HCT116 (cell line): ENCODE measurements around the gene RALGAPA1. TPM values are rescaled to one million over a fixed set of nuclear protein-coding genes. Genes with fewer than 3 reads are reported as not detected.

ENCODE experiments used
- ATAC-seq: fragments of 200-7000 bp; cut with Tn5 transposase; 2 replicates; pipeline ENCODE4 v1.9.1; 2020; ENCODE audit warnings: mild to moderate bottlenecking, moderate library complexity
- BruUV-seq: library from RNA; stranded (reverse); fragments of 400-500 nt; replicated peaks from 2 replicates; lab custom pipeline; 2021; lab: Mats Ljungman, UMichigan
- CTCF ChIA-PET: fragments of 300-600 bp; sonication (Branson Sonifier 250); formaldehyde crosslinking; loops from one replicate; lab custom pipeline; 2021; ENCODE audit warnings: antibody characterized with exemption; lab: Charles Lee
- POLR2A ChIA-PET: fragments of 300-600, 350-600 bp; sonication (Branson Sonifier 250); formaldehyde crosslinking; loops from one replicate; lab custom pipeline; 2021; ENCODE audit warnings: antibody characterized with exemption; lab: Charles Lee
- RAD21 ChIA-PET, 2 experiments: fragments of 300-600 bp; sonication (Branson Sonifier 250); formaldehyde crosslinking; loops; one replicate each; lab custom pipeline; 2023; ENCODE audit warnings: low total read pairs in 2 of 2; ENCODE audit not compliant: uncharacterized antibody in 2 of 2, unreplicated experiment in 2 of 2, low non-redundant PET in 1 of 2; lab: Charles Lee
- DNase-seq: peaks from one replicate; pipeline ENCODE4 v3.0.0-alpha.2; 2010; ENCODE audit warnings: low read depth, low spot score
- H2AFZ ChIP-seq: fragments of 200-600 bp; shearing (Covaris generic), sonication (generic); 2 replicates; pipeline ENCODE4 v1.6.1; 2017; ENCODE audit warnings: low read depth, mixed run types, mixed read lengths, antibody characterized with exemption, low read length; ENCODE audit not compliant: poor library complexity, severe bottlenecking
- H3K27ac ChIP-seq: 2 replicates; pipeline ENCODE4 v1.5.1; 2012; ENCODE audit warnings: low read depth, low read length
- H3K27me3 ChIP-seq: fragments of 200-600 bp; sonication (generic); 2 replicates; pipeline ENCODE4 v1.6.1; 2016; ENCODE audit warnings: mixed run types, low read length, mixed read lengths; ENCODE audit not compliant: insufficient read depth
- H3K36me3 ChIP-seq, 2 experiments: fragments of 200-500 bp in 1 of 2; fragments of 200-600 bp in 1 of 2; sonication (Bioruptor generic) in 1 of 2; sonication (generic) in 1 of 2; 2 replicates each; pipeline versions ENCODE4 v1.5.1 to v1.6.1; 2014 to 2016; ENCODE audit warnings: low read length in 2 of 2, inconsistent platforms in 1 of 2, mixed read lengths in 1 of 2, mixed run types in 1 of 2; ENCODE audit not compliant: insufficient read depth in 2 of 2, control insufficient read depth in 1 of 2
- H3K4me1 ChIP-seq, 2 experiments: fragments of 200-600 bp in 1 of 2; sonication (generic) in 1 of 2; 2 replicates each; pipeline versions ENCODE4 v1.5.1 to v1.6.1; 2012 to 2017; ENCODE audit warnings: low read length in 2 of 2, inconsistent platforms in 1 of 2, mild to moderate bottlenecking in 1 of 2, mixed read lengths in 1 of 2, mixed run types in 1 of 2, moderate library complexity in 1 of 2; ENCODE audit not compliant: insufficient read depth in 2 of 2, control insufficient read depth in 1 of 2
- H3K4me2 ChIP-seq: fragments of 200-600 bp; sonication (generic); 2 replicates; pipeline ENCODE4 v1.6.1; 2017; ENCODE audit warnings: mixed run types, low read length, mixed read lengths
- H3K4me3 ChIP-seq, 2 experiments: fragments of 200-600 bp in 1 of 2; sonication (generic) in 1 of 2; replicated peaks in 1 of 2; 2 replicates each; pipeline ENCODE4 v1.5.1; 2011 to 2016; ENCODE audit warnings: low read length in 2 of 2, control low read depth in 1 of 2, low read depth in 1 of 2, mild to moderate bottlenecking in 1 of 2, mixed read lengths in 1 of 2, mixed run types in 1 of 2
- H3K79me2 ChIP-seq: fragments of 200-600 bp; sonication (generic); 2 replicates; pipeline ENCODE4 v1.6.1; 2017; ENCODE audit warnings: mild to moderate bottlenecking, mixed run types, low read length, moderate library complexity, mixed read lengths; ENCODE audit not compliant: insufficient read depth
- H3K9ac ChIP-seq: fragments of 200-600 bp; sonication (generic); 2 replicates; pipeline ENCODE4 v1.6.1; 2016; ENCODE audit warnings: low read length, mixed read lengths
- H3K9me2 ChIP-seq: fragments of 200-600 bp; sonication (generic), shearing (Covaris generic); 2 replicates; pipeline ENCODE4 v1.6.1; 2017; ENCODE audit warnings: mixed run types, mild to moderate bottlenecking, moderate library complexity; ENCODE audit not compliant: insufficient read depth
- H3K9me3 ChIP-seq, 2 experiments: fragments of 200-500 bp in 1 of 2; fragments of 200-600 bp in 1 of 2; sonication (Bioruptor generic) in 1 of 2; sonication (generic) in 1 of 2; 2 replicates each; pipeline ENCODE4 v1.6.1; 2014 to 2017; ENCODE audit warnings: low read length in 2 of 2, mixed read lengths in 2 of 2, inconsistent platforms in 1 of 2, low read depth in 1 of 2, mild to moderate bottlenecking in 1 of 2, mixed run types in 1 of 2, moderate library complexity in 1 of 2; ENCODE audit not compliant: control insufficient read depth in 1 of 2, insufficient read depth in 1 of 2
- H4K20me1 ChIP-seq: fragments of 200-600 bp; sonication (generic), shearing (Covaris generic); 2 replicates; pipeline ENCODE4 v1.6.1; 2017; ENCODE audit warnings: mixed run types, mild to moderate bottlenecking, moderate library complexity; ENCODE audit not compliant: insufficient read depth
- ATF3 ChIP-seq: IDR thresholded peaks from 2 replicates; pipeline ENCODE4 v1.6.1; 2012
- CBX3 ChIP-seq: IDR thresholded peaks from 2 replicates; pipeline ENCODE4 v1.6.1; 2012; ENCODE audit warnings: low read depth
- CEBPB ChIP-seq: IDR thresholded peaks from 2 replicates; pipeline ENCODE4 v1.6.1; 2012; ENCODE audit warnings: low read depth
- EGR1 ChIP-seq: IDR thresholded peaks from 2 replicates; pipeline ENCODE4 v1.6.1; 2012; ENCODE audit warnings: low read depth
- ELF1 ChIP-seq: IDR thresholded peaks from 2 replicates; pipeline ENCODE4 v1.6.1; 2012; ENCODE audit warnings: low read depth, borderline replicate concordance
- JUND ChIP-seq: IDR thresholded peaks from 2 replicates; pipeline ENCODE4 v1.6.1; 2012
- MAX ChIP-seq: IDR thresholded peaks from 2 replicates; pipeline ENCODE4 v1.6.1; 2012
- POLR2A ChIP-seq: IDR thresholded peaks from 2 replicates; pipeline ENCODE4 v1.7.0; 2011; ENCODE audit warnings: borderline replicate concordance; ENCODE audit not compliant: insufficient read depth, insufficient read length; ENCODE audit errors: extremely low read depth
- POLR2AphosphoS5 ChIP-seq: IDR thresholded peaks from 2 replicates; pipeline ENCODE4 v1.6.1; 2011; ENCODE audit warnings: mild to moderate bottlenecking, low read depth, low read length, moderate library complexity
- SRF ChIP-seq: IDR thresholded peaks from 2 replicates; pipeline ENCODE4 v1.6.1; 2012; ENCODE audit warnings: low read depth
- TCF7L2 ChIP-seq: IDR thresholded peaks from 2 replicates; pipeline ENCODE4 v1.7.0; 2011; ENCODE audit warnings: borderline replicate concordance, inconsistent platforms; ENCODE audit not compliant: insufficient read depth, insufficient read length; ENCODE audit errors: extremely low read depth
- YY1 ChIP-seq: IDR thresholded peaks from 2 replicates; pipeline ENCODE4 v1.6.1; 2011; ENCODE audit warnings: low read length, low read depth, moderate library complexity, mild to moderate bottlenecking; ENCODE audit not compliant: insufficient replicate concordance; ENCODE audit errors: extremely low read depth
- ZBTB33 ChIP-seq: IDR thresholded peaks from 2 replicates; pipeline ENCODE4 v1.6.1; 2011; ENCODE audit warnings: mild to moderate bottlenecking, low read length, moderate library complexity; ENCODE audit not compliant: insufficient replicate concordance; ENCODE audit errors: extremely low read depth
- ZFX ChIP-seq: fragments of 450-650 bp; IDR thresholded peaks from 2 replicates; pipeline ENCODE4 v1.6.1; 2017
- ZNF274 ChIP-seq: fragments of 200-500 bp; sonication (Bioruptor generic); IDR thresholded peaks from 2 replicates; pipeline ENCODE4 v1.6.1; 2014; ENCODE audit warnings: mild to moderate bottlenecking, low read depth, low read length, inconsistent platforms
- intact Hi-C: fragments of 100-400 bp; cut with micrococcal nuclease; formaldehyde crosslinking; loops from 2 replicates; pipeline ENCODE4 v1.10.0; 2022
- total RNA-seq: library from RNA; stranded (reverse); gene quantifications from one replicate; pipeline ENCODE4 v1.2.1, GENCODE V29; 2021; ENCODE audit not compliant: unreplicated experiment

Gene RALGAPA1
- total RNA-seq, 1 experiment from 2014 or later: 29.3 TPM

- ATAC-seq (no peak), DNase-seq (no peak)
- POLR2A ChIA-PET: no interaction called here
- BruUV-seq: no TSS peak
- CTCF ChIA-PET: no interaction called here
- Histone ChIP-seq H3K9ac (no peak overlapping the region), H2AFZ (no peak overlapping the region), H3K4me3 (no peak overlapping the region), H3K27ac (no peak overlapping the region), H3K4me2 (no peak overlapping the region), H3K4me1 (no peaks in the 10 kb centered on the region), H3K9me2 (no peaks in the 10 kb centered on the region), H3K27me3 (no peaks in the 10 kb centered on the region), H3K36me3 (no peaks in the 10 kb centered on the region), H3K79me2 (no peaks in the 10 kb centered on the region), H4K20me1 (no peaks in the 10 kb centered on the region), H3K9me3 (no peaks in the 10 kb centered on the region)
- TF ChIP-seq ZFX (no peak), SRF (no peak), CBX3 (no peak), ZNF274 (no peak), EGR1 (no peak), ATF3 (no peak), YY1 (no peak), CEBPB (no peak), POLR2AphosphoS5 (no peak), JUND (no peak), MAX (no peak), ZBTB33 (no peak), TCF7L2 (no peak), ELF1 (no peak), POLR2A (no peak)
- intact Hi-C loops: no loop called here
- RAD21 ChIA-PET: no interaction called here
Observed at GRCh38 chr14:35578135-35578534, 231.0 kb downstream of the RALGAPA1 start.
